NB4 (cell line): ENCODE results near the gene GALNT9.

ENCODE experiments used
- CTCF ChIP-seq: IDR thresholded peaks from one replicate; pipeline ENCODE4 v1.5.1; 2012; ENCODE audit warnings: low read depth, low read length
- POLR2A ChIP-seq: IDR thresholded peaks from 2 replicates; pipeline ENCODE4 v1.6.1; 2011; ENCODE audit warnings: mild to moderate bottlenecking; ENCODE audit not compliant: insufficient read length; ENCODE audit errors: extremely low read depth

- no peak for TF ChIP-seq CTCF
- no peak for TF ChIP-seq POLR2A
Observed at GRCh38 chr12:132286912-132287311, 42.5 kb downstream of the GALNT9 start.
